Renal pelvis (tissue), 4 donors: ENCODE measurements around the gene MAST3. TPM values are rescaled to one million over a fixed set of nuclear protein-coding genes. Genes with fewer than 3 reads are reported as not detected.
A peak's percentile ranks its signal among the peaks of the same experiment; 100 is the strongest.
"Not testable (repeated sequence)": the region's sequence is repeated elsewhere in the genome, so short reads cannot be mapped to it uniquely, and the experiment has no call there.

Experiments used
- DNase-seq: peaks from one replicate; pipeline ENCODE4 v3.0.0-alpha.2; 2013
- polyA plus RNA-seq, 3 donors: library from polyadenylated mRNA; unstranded; fragments of 120-200 nt; gene quantifications; one replicate each; pipeline ENCODE4 v1.2.1, GENCODE V29; 2013; ENCODE audit not compliant: insufficient read length in 3 of 3

Gene MAST3
- polyA plus RNA-seq, 3 donors, result 5.7 to 8.3 (median 7.5) TPM

- no peak for DNase-seq
Observed at GRCh38 chr19:18137657-18138339, 40.2 kb downstream of the MAST3 start.

GRCh38 chr19:18140473-18140872 is 42.9 kb downstream of the MAST3 start:
- no peak for DNase-seq

GRCh38 chr19:18141031-18141430 is 43.5 kb downstream of the MAST3 start:
- DNase-seq, result no peak

GRCh38 chr19:18143902-18144301 is 46.3 kb downstream of the MAST3 start:
- DNase-seq, result no peak

- no peak for DNase-seq
Observed at GRCh38 chr19:18144361-18144760, 46.8 kb downstream of the MAST3 start.

- no peak for DNase-seq
Observed at GRCh38 chr19:18144906-18145305, 47.3 kb downstream of the MAST3 start.

- DNase-seq, result no peak
Observed at GRCh38 chr19:18145391-18145999, 47.9 kb downstream of the MAST3 start.

- DNase-seq, result no peak
Observed at GRCh38 chr19:18147396-18147795, 49.8 kb downstream of the MAST3 start.

- no peak for DNase-seq
Observed at GRCh38 chr19:18149596-18149975, 52.0 kb downstream of the MAST3 start.

GRCh38 chr19:18150776-18151624 is 53.4 kb downstream of the MAST3 start:
- no peak for DNase-seq

- peak; percentile 98 for DNase-seq
Observed at GRCh38 chr19:18152442-18152816, 54.9 kb downstream of the MAST3 start.

- peak; percentile 99 for DNase-seq
Observed at GRCh38 chr19:18152817-18153555, 55.4 kb downstream of the MAST3 start, which contains the start of gene PIK3R2. PIK3R2 (plus strand) TSS chr19:18153163; CDS start chr19:18155880, 2,717 bp downstream.

- no peak for DNase-seq
Observed at GRCh38 chr19:18153556-18154134, 56.1 kb downstream of the MAST3 start.

- no peak for DNase-seq
Observed at GRCh38 chr19:18155095-18156087, 57.8 kb downstream of the MAST3 start.

GRCh38 chr19:18156268-18156667 is 58.7 kb downstream of the MAST3 start:
- DNase-seq, result no peak

- peak; percentile 65 for DNase-seq
Observed at GRCh38 chr19:18156841-18157464, 59.4 kb downstream of the MAST3 start.

GRCh38 chr19:18157465-18158063 is 60.0 kb downstream of the MAST3 start:
- no peak for DNase-seq

GRCh38 chr19:18158467-18158866 is 60.9 kb downstream of the MAST3 start:
- no peak for DNase-seq

- not testable (repeated sequence) for DNase-seq
Observed at GRCh38 chr19:18159059-18159616, 61.6 kb downstream of the MAST3 start.
